ENCODE measurements around the gene ADGRV1.

The ADGRV1 gene

DNA sequence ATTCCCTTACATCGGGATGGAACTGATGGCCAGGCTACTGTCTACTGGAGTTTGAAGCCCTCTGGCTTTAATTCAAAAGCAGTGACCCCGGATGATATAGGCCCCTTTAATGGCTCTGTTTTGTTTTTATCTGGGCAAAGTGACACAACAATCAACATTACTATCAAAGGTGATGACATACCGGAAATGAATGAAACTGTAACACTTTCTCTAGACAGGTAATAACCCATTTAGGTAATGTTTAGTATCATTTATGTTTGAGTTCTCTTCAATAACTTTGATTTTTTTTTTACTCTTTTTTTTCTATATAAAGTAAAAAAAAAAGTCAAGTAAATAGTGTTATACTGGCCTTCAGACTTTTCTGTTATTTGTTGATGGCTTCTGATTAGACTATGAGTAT lies 79.1 kb downstream of the ADGRV1 start:
- TF ChIP-seq, protein P1, sequence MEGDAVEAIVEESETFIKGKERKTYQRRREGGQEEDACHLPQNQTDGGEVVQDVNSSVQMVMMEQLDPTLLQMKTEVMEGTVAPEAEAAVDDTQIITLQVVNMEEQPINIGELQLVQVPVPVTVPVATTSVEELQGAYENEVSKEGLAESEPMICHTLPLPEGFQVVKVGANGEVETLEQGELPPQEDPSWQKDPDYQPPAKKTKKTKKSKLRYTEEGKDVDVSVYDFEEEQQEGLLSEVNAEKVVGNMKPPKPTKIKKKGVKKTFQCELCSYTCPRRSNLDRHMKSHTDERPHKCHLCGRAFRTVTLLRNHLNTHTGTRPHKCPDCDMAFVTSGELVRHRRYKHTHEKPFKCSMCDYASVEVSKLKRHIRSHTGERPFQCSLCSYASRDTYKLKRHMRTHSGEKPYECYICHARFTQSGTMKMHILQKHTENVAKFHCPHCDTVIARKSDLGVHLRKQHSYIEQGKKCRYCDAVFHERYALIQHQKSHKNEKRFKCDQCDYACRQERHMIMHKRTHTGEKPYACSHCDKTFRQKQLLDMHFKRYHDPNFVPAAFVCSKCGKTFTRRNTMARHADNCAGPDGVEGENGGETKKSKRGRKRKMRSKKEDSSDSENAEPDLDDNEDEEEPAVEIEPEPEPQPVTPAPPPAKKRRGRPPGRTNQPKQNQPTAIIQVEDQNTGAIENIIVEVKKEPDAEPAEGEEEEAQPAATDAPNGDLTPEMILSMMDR (IDR thresholded peaks at IDR 0.05; ENCODE audit: extremely low read depth, insufficient read depth, missing control alignments) = no peak
- DNase-seq (ENCODE audit: low spot score) = no peak
- in situ Hi-C loops (cut with MboI; ENCODE audit: low pct_unique_long_range_greater_than_20kb, low sequenced_read_pairs, unreplicated experiment) = no loop called here

DNA sequence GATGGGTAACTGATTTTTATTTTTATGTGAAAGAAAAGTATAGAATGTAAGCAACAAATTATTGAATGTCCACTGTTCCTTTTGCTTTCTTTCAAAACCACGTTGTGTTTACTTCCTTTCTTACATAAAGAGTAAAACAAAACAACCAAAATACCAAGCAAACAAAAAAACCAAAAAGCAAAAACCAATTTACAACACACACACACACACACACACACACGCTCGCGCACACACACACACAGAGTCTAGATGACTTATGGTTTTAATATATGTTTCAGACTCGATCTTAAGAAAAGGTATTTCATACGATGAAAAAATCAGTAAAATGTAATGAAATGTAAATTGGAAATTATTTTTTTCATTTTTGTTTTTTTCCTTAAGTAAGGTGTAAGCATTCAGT lies 80.3 kb downstream of the ADGRV1 start:
- no peak for DNase-seq (ENCODE audit: low spot score)
- TF ChIP-seq, protein P1 (IDR thresholded peaks at IDR 0.05; ENCODE audit: extremely low read depth, insufficient read depth, missing control alignments) = no peak
- in situ Hi-C loops (cut with MboI; ENCODE audit: low pct_unique_long_range_greater_than_20kb, low sequenced_read_pairs, unreplicated experiment) = no loop called here

DNA sequence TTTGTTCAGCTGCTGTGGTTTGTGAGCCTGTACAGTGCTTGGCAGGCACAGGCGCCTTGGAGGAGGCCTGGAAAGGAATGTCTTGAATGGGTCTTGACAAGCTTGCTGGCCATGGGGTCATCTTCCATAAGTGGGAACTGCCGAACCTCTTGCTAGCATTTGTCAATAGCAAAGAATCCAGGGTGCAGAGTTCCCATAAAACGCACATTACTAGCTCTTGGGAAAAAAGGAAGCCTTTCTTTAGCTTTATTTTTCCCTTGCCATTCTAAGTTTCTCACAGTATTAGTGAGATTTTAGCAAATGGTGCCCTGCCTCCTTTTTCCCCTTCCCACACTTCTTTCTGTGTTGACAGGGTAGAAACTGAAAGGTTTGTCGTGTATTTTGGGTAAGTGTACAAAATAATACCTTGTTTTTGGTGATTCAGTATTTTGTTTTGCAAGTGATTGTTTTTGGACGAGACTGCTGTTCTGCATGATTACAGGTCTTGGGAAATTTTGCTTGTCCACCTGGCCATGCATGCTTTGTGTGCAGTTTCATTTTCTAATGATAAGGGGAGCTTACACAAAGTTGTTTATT lies 82.0 kb downstream of the ADGRV1 start:
- peak; percentile 6 for DNase-seq (ENCODE audit: low spot score)
- TF ChIP-seq, protein P1 (IDR thresholded peaks at IDR 0.05; ENCODE audit: extremely low read depth, insufficient read depth, missing control alignments) = no peak
- in situ Hi-C loops (cut with MboI; ENCODE audit: low pct_unique_long_range_greater_than_20kb, low sequenced_read_pairs, unreplicated experiment) = no loop called here

DNA sequence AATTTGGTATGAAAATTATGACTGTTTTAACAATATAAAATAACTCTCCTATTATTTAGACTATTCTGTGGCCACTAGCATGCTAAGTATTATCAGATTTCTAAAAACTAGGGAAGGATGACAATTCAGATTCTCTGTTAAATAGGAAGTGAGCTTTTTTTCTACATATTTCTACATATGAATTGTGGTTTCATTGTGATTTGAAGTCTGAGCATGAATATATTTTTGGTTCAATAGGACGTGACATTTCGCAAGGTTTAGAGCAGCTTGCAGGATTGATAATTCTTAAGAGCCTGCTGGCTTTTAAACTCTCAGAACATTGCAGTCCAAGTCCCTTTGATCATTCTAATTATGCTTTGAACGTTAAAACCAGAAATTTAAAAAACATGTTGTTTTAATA lies 82.9 kb downstream of the ADGRV1 start:
- DNase-seq (ENCODE audit: low spot score) = no peak
- in situ Hi-C loops (cut with MboI; ENCODE audit: low pct_unique_long_range_greater_than_20kb, low sequenced_read_pairs, unreplicated experiment) = no loop called here
- TF ChIP-seq, protein P1 (IDR thresholded peaks at IDR 0.05; ENCODE audit: extremely low read depth, insufficient read depth, missing control alignments) = no peak

DNA sequence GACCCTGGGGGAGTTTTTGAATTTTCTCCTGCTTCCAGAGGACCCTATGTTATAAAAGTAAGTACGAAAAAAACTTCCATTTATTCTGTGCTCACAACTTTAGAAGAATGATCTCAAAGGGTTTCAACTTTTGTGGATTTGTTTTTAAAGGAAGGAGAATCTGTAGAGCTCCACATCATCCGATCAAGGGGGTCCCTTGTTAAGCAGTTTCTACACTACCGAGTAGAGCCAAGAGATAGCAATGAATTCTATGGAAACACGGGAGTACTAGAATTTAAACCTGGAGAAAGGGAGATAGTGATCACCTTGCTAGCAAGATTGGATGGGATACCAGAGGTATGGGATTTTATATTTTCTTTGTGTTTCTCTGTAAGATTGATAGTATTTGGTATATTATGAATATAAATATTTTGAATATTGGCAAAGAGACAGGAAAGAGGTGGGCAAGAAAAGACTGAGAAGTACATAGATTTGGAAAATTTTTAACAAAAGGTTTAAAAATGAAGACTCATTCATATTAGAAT lies 84.2 kb downstream of the ADGRV1 start:
- TF ChIP-seq, protein P1 (IDR thresholded peaks at IDR 0.05; ENCODE audit: extremely low read depth, insufficient read depth, missing control alignments) = no peak
- in situ Hi-C loops (cut with MboI; ENCODE audit: low pct_unique_long_range_greater_than_20kb, low sequenced_read_pairs, unreplicated experiment) = no loop called here

DNA sequence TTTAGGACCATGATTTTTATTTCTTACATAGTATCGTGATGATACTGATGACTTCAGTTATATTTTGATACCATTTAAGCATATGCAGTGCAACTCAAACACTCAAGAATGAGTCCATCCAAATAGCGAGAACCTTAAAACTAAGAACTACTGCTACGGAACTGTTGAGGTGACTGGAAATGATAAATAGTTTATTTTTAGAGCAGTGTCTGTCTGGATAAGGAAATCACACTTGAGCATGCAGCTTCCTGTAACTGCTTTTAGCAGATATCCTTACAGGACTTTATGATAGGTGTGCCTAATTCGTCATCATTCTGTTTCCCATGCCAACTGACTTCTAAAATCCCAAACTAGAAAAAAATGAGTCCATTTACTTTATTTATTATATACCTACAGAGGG lies 85.5 kb downstream of the ADGRV1 start:
- in situ Hi-C loops (cut with MboI; ENCODE audit: low pct_unique_long_range_greater_than_20kb, low sequenced_read_pairs, unreplicated experiment) = no loop called here
- DNase-seq (ENCODE audit: low spot score) = no peak
- TF ChIP-seq, protein P1 (IDR thresholded peaks at IDR 0.05; ENCODE audit: extremely low read depth, insufficient read depth, missing control alignments) = no peak

More for the DNA sequence above, 84.2 kb downstream of the ADGRV1 start:
- DNase-seq (ENCODE audit: low spot score) = no peak
